Lower leg skin (tissue), 4 donors: ENCODE results near the gene NECAB2. TPM values are rescaled to one million over a fixed set of nuclear protein-coding genes. Genes with fewer than 3 reads are reported as not detected.
A peak's percentile ranks its signal among the peaks of the same experiment; 100 is the strongest.
"Not testable (repeated sequence)": the region's sequence is repeated elsewhere in the genome, so short reads cannot be mapped to it uniquely, and the experiment has no call there.

Experiments used
- DNase-seq, 2 donors: peaks; one replicate each; pipeline ENCODE4 v3.0.0-alpha.2; 2019; ENCODE audit warnings: low spot score in 2 of 2
- H3K4me3 ChIP-seq: fragments of 200-600 bp; sonication (generic); 2 replicates; pipeline ENCODE4 v1.5.1; 2017; ENCODE audit warnings: mild to moderate bottlenecking, low read depth; ENCODE audit not compliant: poor library complexity, severe bottlenecking
- POLR2A ChIP-seq, 2 donors: fragments of 450-650 bp; IDR thresholded peaks; one replicate each; pipeline ENCODE4 v1.6.1; 2016 to 2017; ENCODE audit warnings: antibody characterized with exemption in 2 of 2, mild to moderate bottlenecking in 1 of 2, moderate library complexity in 1 of 2
- WGBS, 2 donors: methylation state at CpG; one replicate each; pipeline ENCODE4 v1.1.5; 2018; 5-methylcytosine and 5-hydroxymethylcytosine counted together
- intact Hi-C: fragments of 100-400 bp; cut with DNase I; formaldehyde crosslinking; loops from one replicate; pipeline ENCODE4 v1.15.0; 2023; ENCODE audit warnings: low total_unique reads
- total RNA-seq, 4 donors: library from RNA; depleted of rRNA; stranded (reverse); fragments of >200 nt; gene quantifications; one replicate each; pipeline ENCODE4 v1.1.0, GENCODE V29; 2016
- TF ChIP-seq, protein P1 (sequence below), 3 donors: fragments of 450-650 bp; IDR thresholded peaks; one replicate each; pipeline ENCODE4 v1.5.1; 2016; ENCODE audit warnings: antibody characterized with exemption in 3 of 3, mild to moderate bottlenecking in 3 of 3, moderate library complexity in 2 of 3

NECAB2 gene
- total RNA-seq, 4 donors from 2014 or later: not detected

DNA sequence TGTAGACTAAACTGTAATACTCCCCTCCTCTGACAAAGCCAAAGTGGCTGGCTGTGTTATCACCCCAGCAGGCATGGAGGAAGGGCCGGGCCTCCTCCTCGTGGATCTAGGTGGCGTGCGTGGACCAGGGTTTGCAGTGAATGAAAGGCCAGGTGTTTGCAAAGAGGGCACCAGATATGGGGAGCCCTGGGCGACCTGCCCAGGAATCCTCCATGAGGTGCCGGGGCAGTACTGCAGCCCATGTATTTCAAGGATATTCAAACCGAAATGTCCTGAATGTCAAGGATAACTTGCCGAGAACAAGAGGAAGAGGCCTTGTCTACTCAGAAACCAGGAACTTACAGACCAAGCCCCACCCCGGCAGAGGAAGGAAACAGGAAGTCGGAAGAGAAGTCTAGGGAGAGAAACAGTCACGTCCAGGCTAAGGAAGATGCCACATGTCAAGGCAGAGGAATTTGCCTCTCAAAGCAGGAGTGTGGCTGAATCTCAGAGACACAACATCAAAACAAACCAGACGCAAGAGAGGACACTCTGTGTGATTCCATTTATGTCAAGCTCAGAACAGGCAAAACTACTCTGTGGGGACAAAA lies 28.7 kb upstream of the NECAB2 start:
- intact Hi-C loops: no loop called here
- no peak for DNase-seq
- TF ChIP-seq POLR2A (IDR thresholded peaks at IDR 0.05): no peak
- TF ChIP-seq, protein P1, sequence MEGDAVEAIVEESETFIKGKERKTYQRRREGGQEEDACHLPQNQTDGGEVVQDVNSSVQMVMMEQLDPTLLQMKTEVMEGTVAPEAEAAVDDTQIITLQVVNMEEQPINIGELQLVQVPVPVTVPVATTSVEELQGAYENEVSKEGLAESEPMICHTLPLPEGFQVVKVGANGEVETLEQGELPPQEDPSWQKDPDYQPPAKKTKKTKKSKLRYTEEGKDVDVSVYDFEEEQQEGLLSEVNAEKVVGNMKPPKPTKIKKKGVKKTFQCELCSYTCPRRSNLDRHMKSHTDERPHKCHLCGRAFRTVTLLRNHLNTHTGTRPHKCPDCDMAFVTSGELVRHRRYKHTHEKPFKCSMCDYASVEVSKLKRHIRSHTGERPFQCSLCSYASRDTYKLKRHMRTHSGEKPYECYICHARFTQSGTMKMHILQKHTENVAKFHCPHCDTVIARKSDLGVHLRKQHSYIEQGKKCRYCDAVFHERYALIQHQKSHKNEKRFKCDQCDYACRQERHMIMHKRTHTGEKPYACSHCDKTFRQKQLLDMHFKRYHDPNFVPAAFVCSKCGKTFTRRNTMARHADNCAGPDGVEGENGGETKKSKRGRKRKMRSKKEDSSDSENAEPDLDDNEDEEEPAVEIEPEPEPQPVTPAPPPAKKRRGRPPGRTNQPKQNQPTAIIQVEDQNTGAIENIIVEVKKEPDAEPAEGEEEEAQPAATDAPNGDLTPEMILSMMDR (IDR thresholded peaks at IDR 0.05): no peak
- H3K4me3 ChIP-seq: no peak overlapping the region
- 81 to 82% methylated on average over 12 of the region's 12 CpGs for WGBS, 2 donors

DNA sequence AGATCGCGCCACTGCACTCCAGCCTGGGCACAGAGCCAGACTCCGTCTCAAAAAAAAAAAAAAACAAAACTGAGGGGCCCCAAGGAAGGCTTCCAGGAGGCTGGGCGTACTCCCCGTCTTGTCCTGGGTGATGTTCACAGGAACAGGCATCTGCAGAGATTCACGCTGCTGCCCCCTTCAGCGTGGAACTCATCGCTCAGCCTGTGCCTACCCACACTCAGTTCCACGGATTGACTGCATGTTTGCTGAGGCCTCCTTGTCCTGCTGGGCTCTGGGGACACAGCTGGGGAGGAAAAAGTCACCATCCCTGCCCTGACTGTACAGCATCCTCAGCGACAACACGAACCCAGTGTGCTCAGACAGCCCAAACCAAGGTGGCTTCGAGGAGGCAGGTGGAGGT lies 27.9 kb upstream of the NECAB2 start:
- 65 to 72% methylated on average over 11 to 12 of the region's 12 CpGs for WGBS, 2 donors
- TF ChIP-seq, protein P1 (IDR thresholded peaks at IDR 0.05): no peak
- no peak for TF ChIP-seq POLR2A (IDR thresholded peaks at IDR 0.05)
- intact Hi-C loops: no loop called here
- DNase-seq: no peak
- no peak overlapping the region for H3K4me3 ChIP-seq

DNA sequence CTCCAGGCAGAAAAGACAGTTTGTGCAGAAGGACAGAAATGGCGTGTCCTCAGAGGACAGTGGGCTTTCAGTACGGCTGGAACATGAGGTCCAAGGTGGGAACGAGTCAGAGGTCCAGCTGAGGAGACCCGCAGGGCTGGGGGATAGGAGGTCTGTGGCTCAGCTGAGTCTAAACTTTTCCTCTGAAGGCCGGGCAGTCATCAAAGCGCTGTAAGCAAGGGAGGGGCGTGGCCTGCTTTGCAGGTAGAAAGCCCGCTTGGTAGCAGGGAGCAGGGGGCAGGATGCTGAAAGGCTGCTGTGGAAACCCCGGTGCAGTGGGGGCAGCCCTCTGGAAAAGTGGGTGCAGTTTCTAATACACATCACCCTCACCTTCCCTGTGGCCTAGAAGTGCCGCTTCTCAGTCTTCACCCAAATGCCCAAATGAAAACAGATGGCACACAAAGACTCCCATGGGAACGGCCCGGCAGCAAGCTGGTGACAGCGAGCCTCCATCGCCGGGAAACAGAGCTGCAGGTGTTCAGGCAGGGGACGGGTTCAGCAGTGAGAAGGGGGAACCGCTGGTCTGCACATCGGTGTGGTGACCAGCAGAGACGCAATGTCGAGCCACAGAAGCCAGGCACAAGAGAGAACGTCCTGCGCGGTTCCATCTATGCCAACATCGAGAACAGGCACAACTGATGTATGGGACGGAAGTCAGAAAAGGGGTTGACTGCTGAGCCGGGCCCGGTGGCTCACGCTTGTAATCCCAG lies 27.2 kb upstream of the NECAB2 start:
- no peak for DNase-seq
- WGBS, 2 donors: 82 to 87% methylated on average over 28 of the region's 28 CpGs
- TF ChIP-seq, protein P1 (IDR thresholded peaks at IDR 0.05): no peak
- no peak for TF ChIP-seq POLR2A (IDR thresholded peaks at IDR 0.05)
- intact Hi-C loops: no loop called here
- no peak overlapping the region for H3K4me3 ChIP-seq

DNA sequence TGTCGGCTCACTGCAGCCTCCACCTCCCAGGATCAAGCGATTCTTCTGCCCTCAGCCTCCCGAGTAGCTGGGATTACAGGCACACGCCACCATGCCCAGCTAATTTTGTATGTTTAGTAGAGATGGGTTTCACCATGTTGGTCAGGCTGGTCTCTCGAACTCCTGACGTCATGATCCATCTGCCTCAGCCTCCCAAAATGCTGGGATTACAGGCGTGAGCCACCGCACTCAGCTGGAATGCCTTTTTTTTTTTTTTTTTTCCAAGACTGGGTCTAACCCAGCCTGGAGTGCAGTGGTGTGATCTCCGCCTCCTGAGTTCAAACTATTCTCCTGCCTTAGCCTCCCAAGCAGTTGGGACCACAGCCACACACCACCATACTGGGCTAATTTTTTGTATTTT lies 26.5 kb upstream of the NECAB2 start:
- intact Hi-C loops, DNase-seq, H3K4me3 ChIP-seq: not testable (repeated sequence)
- 96 to 98% methylated on average over 8 to 9 of the region's 9 CpGs for WGBS, 2 donors

DNA sequence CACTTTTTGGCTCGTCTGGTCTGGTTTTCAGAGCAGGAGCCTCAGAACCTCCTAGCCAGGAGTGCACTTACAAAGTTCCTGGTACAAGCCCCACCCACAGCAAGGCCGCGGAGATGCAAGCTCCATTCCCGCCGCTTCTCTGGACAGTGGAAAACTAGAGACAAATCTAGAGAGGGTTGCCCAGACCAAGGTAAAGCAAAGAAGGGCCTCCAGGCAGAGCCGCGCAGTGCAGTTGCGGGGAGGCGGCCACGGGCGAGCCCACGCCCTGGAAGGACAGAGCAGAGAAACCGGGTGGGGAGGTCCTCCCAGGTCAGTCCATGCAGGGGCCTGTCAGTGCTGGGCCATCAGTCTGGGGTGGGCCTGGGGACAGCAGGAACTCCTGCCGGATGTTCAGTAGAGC lies 26.0 kb upstream of the NECAB2 start:
- no peak overlapping the region for H3K4me3 ChIP-seq
- intact Hi-C loops: no loop called here
- WGBS, 2 donors: 86 to 92% methylated on average over 14 of the region's 14 CpGs
- DNase-seq: no peak
- TF ChIP-seq, protein P1 (IDR thresholded peaks at IDR 0.05): no peak
- TF ChIP-seq POLR2A (IDR thresholded peaks at IDR 0.05): no peak

DNA sequence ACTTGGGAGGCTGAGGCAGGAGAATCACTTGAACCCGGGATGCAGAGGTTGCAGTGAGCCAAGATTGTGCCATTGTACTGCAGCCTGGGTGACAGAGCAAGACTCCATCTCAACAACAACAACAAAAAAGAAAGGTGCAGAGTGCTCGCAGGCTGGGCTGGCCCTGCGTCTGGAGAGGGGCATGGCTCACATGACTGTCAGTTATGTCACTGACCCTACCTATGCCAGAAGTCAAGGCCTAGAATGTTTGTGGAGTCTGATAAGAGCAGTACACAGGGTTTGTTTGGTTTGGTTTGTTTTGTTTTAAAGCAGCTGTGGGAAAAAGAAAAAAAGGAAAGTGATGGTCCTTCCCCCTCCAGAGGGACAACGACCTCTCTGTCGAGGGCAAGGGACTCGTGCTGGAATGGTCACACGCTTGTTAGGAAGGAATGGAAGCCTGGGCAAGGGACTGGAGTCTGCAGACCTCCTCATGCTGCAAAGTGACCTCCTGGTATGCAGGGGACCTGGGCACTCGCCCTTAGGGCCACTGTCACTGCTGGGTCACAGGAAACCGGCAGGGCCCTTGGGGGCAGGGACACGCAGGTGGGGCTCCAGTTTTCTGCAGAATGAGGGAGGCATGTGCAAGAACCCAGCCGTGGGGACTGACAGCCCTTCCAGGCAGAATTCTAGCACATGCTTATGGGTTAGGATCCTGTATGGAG lies 25.1 kb upstream of the NECAB2 start:
- H3K4me3 ChIP-seq: no peak overlapping the region
- intact Hi-C loops: no loop called here
- 81 to 82% methylated on average over 11 of the region's 11 CpGs for WGBS, 2 donors
- TF ChIP-seq, protein P1 (IDR thresholded peaks at IDR 0.05): peak in 1 of 3 donors; percentile 97
- no peak for TF ChIP-seq POLR2A (IDR thresholded peaks at IDR 0.05)
- DNase-seq: no peak
